AG09309 (cell line): Measurements from ENCODE around the gene LRCOL1.

Source experiments
- DNase-seq: peaks from one replicate; pipeline ENCODE4 v3.0.0-alpha.2; 2010; ENCODE audit warnings: low read depth
- H3K4me3 ChIP-seq: 2 replicates; pipeline ENCODE4 v1.5.1; 2011; ENCODE audit warnings: mild to moderate bottlenecking, low read depth, low read length, moderate library complexity; ENCODE audit not compliant: control insufficient read depth
- TF ChIP-seq, protein P1 (sequence below): IDR thresholded peaks from 2 replicates; pipeline ENCODE4 v1.5.1; 2011; ENCODE audit warnings: mild to moderate bottlenecking, low read depth, low read length, inconsistent platforms; ENCODE audit not compliant: insufficient read depth, control insufficient read depth; ENCODE audit errors: missing control alignments

LRCOL1 gene

DNA sequence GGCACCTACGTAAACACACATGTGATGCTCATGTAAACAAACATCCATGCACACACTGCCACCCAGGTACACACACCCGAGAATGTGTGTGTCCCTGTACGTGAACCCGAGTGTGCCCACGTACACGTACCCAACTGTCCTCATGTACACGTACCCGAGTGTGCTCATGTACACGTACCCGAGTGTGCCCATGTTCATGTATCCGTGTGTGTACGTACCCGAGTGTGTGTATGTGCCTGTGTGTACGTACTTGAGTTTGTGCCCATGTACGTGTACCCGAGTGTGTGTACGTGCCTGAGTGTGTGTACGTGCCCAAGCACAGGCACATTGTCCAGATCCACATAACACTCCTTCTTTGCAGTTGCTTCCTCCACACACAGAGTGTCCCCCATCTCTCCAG lies 45.0 kb downstream of the LRCOL1 start:
- TF ChIP-seq, protein P1, sequence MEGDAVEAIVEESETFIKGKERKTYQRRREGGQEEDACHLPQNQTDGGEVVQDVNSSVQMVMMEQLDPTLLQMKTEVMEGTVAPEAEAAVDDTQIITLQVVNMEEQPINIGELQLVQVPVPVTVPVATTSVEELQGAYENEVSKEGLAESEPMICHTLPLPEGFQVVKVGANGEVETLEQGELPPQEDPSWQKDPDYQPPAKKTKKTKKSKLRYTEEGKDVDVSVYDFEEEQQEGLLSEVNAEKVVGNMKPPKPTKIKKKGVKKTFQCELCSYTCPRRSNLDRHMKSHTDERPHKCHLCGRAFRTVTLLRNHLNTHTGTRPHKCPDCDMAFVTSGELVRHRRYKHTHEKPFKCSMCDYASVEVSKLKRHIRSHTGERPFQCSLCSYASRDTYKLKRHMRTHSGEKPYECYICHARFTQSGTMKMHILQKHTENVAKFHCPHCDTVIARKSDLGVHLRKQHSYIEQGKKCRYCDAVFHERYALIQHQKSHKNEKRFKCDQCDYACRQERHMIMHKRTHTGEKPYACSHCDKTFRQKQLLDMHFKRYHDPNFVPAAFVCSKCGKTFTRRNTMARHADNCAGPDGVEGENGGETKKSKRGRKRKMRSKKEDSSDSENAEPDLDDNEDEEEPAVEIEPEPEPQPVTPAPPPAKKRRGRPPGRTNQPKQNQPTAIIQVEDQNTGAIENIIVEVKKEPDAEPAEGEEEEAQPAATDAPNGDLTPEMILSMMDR: no peak
- DNase-seq: no peak
- no peak overlapping the region for H3K4me3 ChIP-seq

DNA sequence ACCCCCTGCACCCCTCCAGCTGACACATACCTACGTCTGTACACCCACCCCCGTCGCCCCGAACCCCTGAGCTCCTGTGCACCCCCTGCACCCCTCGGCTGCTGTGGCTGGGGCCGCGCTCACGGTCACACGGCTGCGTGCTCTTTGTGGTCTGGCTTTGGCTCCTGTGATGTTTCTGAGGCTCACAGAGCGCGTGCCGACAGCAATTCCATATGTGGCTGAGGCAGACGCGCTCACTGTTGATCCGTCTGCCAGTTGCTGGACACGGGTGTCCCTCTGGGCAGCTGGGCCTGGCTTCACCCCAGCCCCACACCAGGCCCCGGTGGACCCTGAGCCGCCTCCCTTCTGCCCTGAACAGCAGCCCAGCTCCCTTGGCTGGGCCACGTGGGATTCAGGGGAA lies 46.5 kb downstream of the LRCOL1 start:
- TF ChIP-seq, protein P1: no peak
- H3K4me3 ChIP-seq: no peak overlapping the region
- no peak for DNase-seq

DNA sequence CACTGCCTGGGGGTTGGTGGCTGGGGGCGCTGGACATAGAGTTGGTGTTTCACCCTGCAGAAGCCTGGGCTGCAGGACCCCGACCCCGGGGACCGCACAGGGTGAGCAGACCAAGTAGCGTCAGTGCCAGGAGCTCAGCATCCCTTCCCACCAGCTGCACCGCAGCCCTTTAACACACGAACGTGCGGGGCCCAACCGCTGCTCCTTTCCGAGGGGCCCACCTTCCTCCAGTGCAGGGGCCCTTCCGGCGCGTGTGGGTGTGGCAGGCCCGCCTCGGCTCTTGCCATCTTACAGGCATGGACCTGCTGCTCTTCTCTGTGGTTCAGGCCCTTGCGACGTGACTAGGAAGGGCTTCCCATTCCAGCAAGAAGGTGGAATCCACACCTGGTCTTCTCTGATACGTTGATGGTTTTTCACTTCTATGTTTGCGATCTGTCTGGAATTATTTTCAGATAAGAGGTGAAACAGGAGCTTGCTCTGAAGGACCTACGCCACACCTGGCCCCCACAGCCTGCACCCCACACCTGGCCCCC lies 47.8 kb downstream of the LRCOL1 start:
- no peak overlapping the region for H3K4me3 ChIP-seq
- DNase-seq: no peak
- TF ChIP-seq, protein P1: no peak

DNA sequence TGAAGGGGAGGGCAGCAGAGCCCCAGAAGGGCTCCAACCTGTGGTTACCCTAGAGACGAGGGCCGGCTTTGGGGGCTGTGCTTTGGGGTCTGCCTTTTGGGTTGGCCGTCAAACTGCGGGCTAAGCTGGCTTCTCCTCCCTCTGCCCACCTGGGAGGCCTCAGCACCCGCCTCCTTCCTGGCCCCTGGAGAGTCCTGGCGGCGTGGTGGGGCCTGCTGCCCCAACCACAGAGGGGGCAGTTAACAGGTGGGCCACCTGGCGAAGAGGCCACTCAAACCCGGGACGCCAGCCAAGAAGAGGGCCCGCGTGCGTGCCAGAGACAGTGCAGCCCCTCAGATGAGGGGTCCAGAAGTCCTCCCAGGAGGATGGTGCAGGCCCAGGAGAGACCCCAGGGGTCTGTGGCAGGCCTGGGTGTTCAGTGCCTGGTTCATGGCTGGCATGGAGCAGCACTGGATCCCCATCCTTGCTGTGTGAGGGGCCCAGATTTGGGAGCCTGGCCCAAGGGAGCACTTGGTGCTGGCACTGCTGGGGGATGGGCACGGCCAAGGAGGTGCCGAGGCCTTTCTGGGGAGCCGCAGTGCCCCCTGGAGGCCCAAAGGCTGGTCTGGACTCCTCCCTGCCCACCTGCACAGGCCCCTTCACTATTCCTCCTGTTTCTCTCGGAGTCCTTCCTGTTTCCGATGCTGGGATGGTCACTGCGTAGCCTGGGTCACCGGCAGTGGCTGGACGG lies 48.8 kb downstream of the LRCOL1 start:
- no peak for DNase-seq
- TF ChIP-seq, protein P1: peak; percentile 38
- H3K4me3 ChIP-seq: no peak overlapping the region

DNA sequence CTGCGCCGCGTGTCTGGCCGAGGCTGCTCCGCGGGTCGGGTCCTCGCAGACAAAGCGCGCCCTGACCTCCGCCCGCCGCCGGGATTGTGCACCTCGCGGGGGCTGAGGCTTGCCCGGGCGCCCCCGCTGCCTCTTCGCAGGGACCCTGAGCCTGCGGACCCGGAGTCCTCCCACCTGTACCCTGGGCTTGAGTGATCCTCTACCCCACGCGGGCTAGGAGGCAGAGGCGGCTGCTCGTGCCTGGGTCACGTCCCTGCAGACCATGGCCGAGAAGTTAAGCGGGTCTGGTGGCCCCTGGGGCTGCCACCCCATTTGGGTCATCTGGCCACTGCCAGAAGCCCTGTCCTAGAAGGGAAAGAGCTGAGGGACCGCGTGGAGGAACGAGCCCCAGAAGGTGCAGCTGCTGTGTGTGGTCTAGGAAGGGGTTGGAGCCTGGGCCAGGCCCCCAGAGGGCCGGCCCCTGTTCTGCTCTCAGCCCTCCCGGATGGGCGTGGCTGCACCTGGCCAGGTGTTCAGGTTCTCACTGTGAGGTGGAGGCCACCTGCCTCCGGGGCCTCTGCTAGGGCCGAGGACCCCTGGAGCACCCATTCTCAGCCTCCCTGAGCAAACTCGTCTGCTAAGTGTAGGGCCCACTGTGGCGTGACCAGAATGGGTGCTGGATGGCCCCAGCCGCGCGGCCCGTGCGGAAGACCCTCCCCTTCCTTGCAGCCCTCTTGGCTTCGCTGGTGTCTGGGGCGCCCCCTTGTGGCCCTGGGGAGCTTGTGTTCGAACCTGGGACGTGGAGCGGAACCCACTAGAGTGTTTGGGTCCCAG lies 49.6 kb downstream of the LRCOL1 start:
- H3K4me3 ChIP-seq: peak overlapping the region; percentile 49
- TF ChIP-seq, protein P1: peak; percentile 72
- no peak for DNase-seq

DNA sequence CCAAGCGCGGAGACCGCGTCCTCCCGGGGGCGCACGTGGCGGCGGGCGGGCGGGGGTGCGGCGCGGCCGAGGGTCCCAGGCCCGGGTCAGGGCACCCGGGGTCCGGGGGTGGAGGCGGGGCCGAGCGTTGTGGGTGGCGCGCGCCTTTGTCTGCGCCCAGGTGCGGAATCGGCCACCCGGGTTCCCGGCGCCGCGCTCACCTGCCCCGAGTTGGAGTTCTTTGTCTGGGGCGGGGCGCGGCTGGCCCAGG lies 50.1 kb downstream of the LRCOL1 start:
- no peak for DNase-seq
- peak overlapping the region; percentile 49 for H3K4me3 ChIP-seq

More for the DNA sequence above, 50.1 kb downstream of the LRCOL1 start:
- TF ChIP-seq, protein P1: no peak
